T-helper 1 cell treated with Interleukin-12 subunit alpha and Interleukin-12 subunit beta and Interleukin-4 antibody, amounts not matched to agents 30 μg/mL and 1 μg/mL, for 36 hours (primary cell): ENCODE data around the gene KLLN.
A peak's percentile ranks its signal among the peaks of the same experiment; 100 is the strongest.
"Not testable (repeated sequence)": the region's sequence is repeated elsewhere in the genome, so short reads cannot be mapped to it uniquely, and the experiment has no call there.

Source experiments
- H3K27ac Mint-ChIP-seq: one replicate; pipeline ENCODE4 v1.8.0; 2021; ENCODE audit warnings: mild to moderate bottlenecking, mixed read lengths
- H3K27me3 Mint-ChIP-seq: one replicate; pipeline ENCODE4 v1.8.0; 2021; ENCODE audit warnings: low read depth, mixed read lengths
- H3K36me3 Mint-ChIP-seq: one replicate; pipeline ENCODE4 v1.8.0; 2021; ENCODE audit warnings: low read depth, mixed read lengths
- H3K4me1 Mint-ChIP-seq: one replicate; pipeline ENCODE4 v1.8.0; 2021; ENCODE audit warnings: low read depth, mixed read lengths
- H3K4me3 Mint-ChIP-seq: one replicate; pipeline ENCODE4 v1.8.0; 2021; ENCODE audit warnings: mild to moderate bottlenecking, moderate library complexity, mixed read lengths
- H3K9me3 Mint-ChIP-seq: one replicate; pipeline ENCODE4 v1.8.0; 2021; ENCODE audit warnings: mixed read lengths

Gene KLLN

GRCh38 chr10:87873656-87874055 lies 10.3 kb upstream of the KLLN start:
- H3K4me3 Mint-ChIP-seq, result no peak overlapping the region
- no peaks in the 10 kb centered on the region for H3K9me3 Mint-ChIP-seq
- H3K27me3 Mint-ChIP-seq, result no peaks in the 10 kb centered on the region
- peaks cover 24% of the 10 kb centered on the region for H3K4me1 Mint-ChIP-seq
- peaks cover 14% of the 10 kb centered on the region for H3K36me3 Mint-ChIP-seq
- no peak overlapping the region for H3K27ac Mint-ChIP-seq

- Mint-ChIP-seq H3K27ac (no peak overlapping the region), H3K36me3 (peaks cover 17% of the 10 kb centered on the region), H3K4me1 (peaks cover 29% of the 10 kb centered on the region), H3K9me3 (no peaks in the 10 kb centered on the region), H3K4me3 (no peak overlapping the region), H3K27me3 (no peaks in the 10 kb centered on the region)
Measured at GRCh38 chr10:87872828-87873227, 9.5 kb upstream of the KLLN start.

- H3K4me3 Mint-ChIP-seq, result no peak overlapping the region
- no peaks in the 10 kb centered on the region for H3K9me3 Mint-ChIP-seq
- H3K4me1 Mint-ChIP-seq, result peaks cover 43% of the 10 kb centered on the region
- no peak overlapping the region for H3K27ac Mint-ChIP-seq
- no peaks in the 10 kb centered on the region for H3K27me3 Mint-ChIP-seq
- peaks cover 31% of the 10 kb centered on the region for H3K36me3 Mint-ChIP-seq
Measured at GRCh38 chr10:87869773-87870551, 6.6 kb upstream of the KLLN start.

DNA sequence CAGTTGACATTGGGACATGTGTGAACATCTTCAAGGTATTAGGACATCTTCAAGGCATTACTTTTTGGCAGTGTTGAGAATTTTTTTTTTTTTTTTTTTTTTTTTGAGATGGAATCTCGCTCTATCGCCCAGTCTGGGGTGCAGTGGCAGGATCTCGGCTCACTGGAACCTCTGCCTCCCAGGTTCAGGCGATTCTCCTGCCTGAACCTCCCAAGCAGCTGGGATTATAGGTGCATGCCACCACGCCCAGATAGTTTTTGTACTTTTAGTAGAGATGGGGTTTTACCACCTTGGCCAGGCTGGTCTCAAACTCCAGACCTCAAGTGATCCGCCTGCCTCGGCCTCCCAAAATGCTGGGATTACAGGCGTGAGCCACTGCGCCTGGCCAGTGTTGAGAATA lies 5.8 kb upstream of the KLLN start:
- H3K27ac Mint-ChIP-seq, H3K27me3 Mint-ChIP-seq, H3K9me3 Mint-ChIP-seq: not testable (repeated sequence)
- Mint-ChIP-seq H3K36me3 (peaks cover 34% of the 10 kb centered on the region), H3K4me3 (peak overlapping the region; percentile 13), H3K4me1 (peaks cover 43% of the 10 kb centered on the region)

- Mint-ChIP-seq H3K27me3 (no peaks in the 10 kb centered on the region), H3K4me3 (peak overlapping the region; percentile 63), H3K9me3 (no peaks in the 10 kb centered on the region), H3K36me3 (peaks cover 34% of the 10 kb centered on the region), H3K27ac (no peak overlapping the region), H3K4me1 (peaks cover 39% of the 10 kb centered on the region)
Measured at GRCh38 chr10:87868277-87868676, 4.9 kb upstream of the KLLN start.

DNA sequence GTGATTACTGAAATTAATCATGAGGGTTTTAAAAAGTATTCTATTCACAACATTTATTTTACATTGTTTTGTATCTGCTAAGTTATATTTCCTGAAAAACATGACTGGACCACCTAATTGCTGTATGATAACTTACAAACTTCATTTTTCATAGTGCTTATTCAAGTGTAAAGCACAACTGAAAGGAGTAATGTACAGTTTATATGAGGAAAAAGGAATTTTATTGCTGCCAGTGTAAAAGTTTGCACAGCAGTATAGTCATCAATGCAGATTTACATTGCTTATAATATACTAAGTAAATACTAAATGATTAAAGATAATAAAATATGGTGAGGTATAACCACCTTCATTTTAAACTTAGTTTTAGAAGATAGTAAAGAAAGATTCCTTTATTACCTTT lies 4.1 kb upstream of the KLLN start:
- Mint-ChIP-seq H3K4me1 (peaks cover 42% of the 10 kb centered on the region), H3K9me3 (no peaks in the 10 kb centered on the region), H3K36me3 (peaks cover 34% of the 10 kb centered on the region), H3K4me3 (peak overlapping the region; percentile 70), H3K27me3 (no peaks in the 10 kb centered on the region), H3K27ac (no peak overlapping the region)

DNA sequence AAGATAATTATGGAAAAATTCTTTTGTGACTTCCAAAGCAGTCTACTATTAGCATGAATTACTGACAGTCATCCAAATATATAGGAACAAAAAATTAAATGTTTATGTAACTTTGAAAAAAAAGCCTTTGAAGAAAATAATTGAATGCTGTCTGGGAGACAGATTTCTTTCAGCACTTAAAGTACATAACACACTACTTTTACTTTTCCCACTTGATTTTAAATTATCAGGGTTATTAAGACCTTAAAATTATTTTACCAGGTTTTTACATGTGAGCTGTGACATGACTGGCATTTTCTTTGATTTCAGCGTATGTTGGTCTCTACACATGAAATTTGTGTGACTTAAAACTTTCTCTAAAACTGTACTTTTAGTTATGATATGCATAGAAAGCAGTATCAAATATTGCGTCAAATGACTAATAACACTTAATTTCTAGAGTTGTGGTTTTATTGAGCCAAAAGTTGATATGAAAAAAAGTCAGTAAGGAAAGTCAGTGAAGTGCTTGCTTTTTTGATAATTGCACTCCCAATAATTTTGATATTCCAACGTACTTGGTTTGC lies 3.2 kb upstream of the KLLN start:
- peaks cover 34% of the 10 kb centered on the region for H3K36me3 Mint-ChIP-seq
- H3K27me3 Mint-ChIP-seq, result peaks cover 2% of the 10 kb centered on the region
- H3K27ac Mint-ChIP-seq, result peak overlapping the region; percentile 43
- H3K9me3 Mint-ChIP-seq, result no peaks in the 10 kb centered on the region
- peaks cover 48% of the 10 kb centered on the region for H3K4me1 Mint-ChIP-seq
- H3K4me3 Mint-ChIP-seq, result peak overlapping the region; percentile 95

GRCh38 chr10:87865241-87865881 lies 2.0 kb upstream of the KLLN start:
- Mint-ChIP-seq H3K27me3 (peaks cover 4% of the 10 kb centered on the region), H3K9me3 (no peaks in the 10 kb centered on the region), H3K4me3 (peak overlapping the region; percentile 95), H3K27ac (peak overlapping the region; percentile 86), H3K4me1 (peaks cover 45% of the 10 kb centered on the region), H3K36me3 (peaks cover 27% of the 10 kb centered on the region)

DNA sequence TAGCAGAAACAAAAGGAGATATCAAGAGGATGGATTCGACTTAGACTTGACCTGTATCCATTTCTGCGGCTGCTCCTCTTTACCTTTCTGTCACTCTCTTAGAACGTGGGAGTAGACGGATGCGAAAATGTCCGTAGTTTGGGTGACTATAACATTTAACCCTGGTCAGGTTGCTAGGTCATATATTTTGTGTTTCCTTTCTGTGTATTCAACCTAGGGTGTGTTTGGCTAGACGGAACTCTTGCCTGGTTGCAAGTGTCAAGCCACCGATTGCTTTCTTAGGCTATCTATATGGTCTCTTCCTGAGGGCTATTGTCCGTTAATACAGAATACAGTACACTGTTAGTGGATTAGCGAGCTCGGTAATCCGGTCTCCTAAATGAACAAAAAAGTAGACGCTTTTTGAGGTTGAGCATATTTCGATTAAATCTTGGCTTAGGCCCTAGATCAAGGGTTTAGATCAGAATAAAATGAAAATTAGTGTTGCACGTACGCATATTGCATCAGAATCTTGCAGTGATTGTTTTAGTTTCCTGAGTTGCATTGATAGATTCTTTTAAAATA lies 1.2 kb upstream of the KLLN start:
- Mint-ChIP-seq H3K4me3 (peak overlapping the region; percentile 95), H3K27ac (peak overlapping the region; percentile 86), H3K9me3 (no peaks in the 10 kb centered on the region), H3K27me3 (peaks cover 4% of the 10 kb centered on the region), H3K4me1 (peaks cover 46% of the 10 kb centered on the region), H3K36me3 (peaks cover 27% of the 10 kb centered on the region)

GRCh38 chr10:87863951-87864495 lies 690 bp upstream of the KLLN start:
- Mint-ChIP-seq H3K27ac (peak overlapping the region; percentile 86), H3K36me3 (peaks cover 24% of the 10 kb centered on the region), H3K4me3 (peak overlapping the region; percentile 95), H3K4me1 (peaks cover 46% of the 10 kb centered on the region)
- not testable (repeated sequence) for H3K27me3 Mint-ChIP-seq, H3K9me3 Mint-ChIP-seq

- no peaks in the 10 kb centered on the region for H3K9me3 Mint-ChIP-seq
Measured at GRCh38 chr10:87862679-87863052, 667 bp downstream of the KLLN start.

DNA sequence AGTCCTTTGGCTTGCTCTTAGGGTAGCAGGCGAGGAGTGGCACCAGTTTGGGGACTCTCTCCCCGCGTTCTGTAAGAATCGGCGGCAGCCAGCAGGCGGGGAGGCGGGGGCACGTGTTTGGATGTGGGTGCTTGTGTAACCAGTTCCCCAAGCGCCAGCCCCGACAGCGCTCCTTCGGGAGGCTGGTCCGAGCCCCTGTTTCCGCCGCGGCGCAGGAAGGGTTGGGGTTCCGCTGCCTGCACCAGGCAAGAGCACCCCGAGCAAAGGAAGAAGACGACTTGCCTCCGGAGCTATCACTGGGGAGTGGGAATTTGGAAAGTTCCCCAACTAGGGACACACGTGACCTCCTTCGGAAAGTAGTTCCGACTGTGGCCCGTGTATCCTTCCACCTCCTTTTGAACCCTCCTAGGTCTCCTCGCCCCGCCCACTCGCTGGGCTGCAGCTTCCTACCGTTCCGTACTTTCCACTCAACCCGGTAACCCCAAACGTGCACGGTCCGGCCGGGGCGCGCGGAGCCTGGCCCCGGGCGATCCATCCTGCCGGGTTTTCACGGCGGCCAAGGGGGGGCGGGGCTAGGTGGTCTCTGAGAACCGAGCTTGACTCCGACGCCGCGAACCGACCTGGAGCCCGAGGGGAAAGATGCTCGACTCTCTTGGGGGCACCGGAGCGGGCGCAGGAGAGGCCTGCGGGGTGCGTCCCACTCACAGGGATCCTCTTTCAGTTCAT lies 1.2 kb downstream of the KLLN start:
- no peaks in the 10 kb centered on the region for H3K9me3 Mint-ChIP-seq
- peaks cover 17% of the 10 kb centered on the region for H3K36me3 Mint-ChIP-seq
- peak overlapping the region; percentile 97 for H3K4me3 Mint-ChIP-seq
- H3K27me3 Mint-ChIP-seq, result peaks cover 4% of the 10 kb centered on the region
- peaks cover 36% of the 10 kb centered on the region for H3K4me1 Mint-ChIP-seq
- peak overlapping the region; percentile 93 for H3K27ac Mint-ChIP-seq

More at GRCh38 chr10:87862679-87863052, 667 bp downstream of the KLLN start:
- H3K4me3 Mint-ChIP-seq, result peak overlapping the region; percentile 97
- peaks cover 38% of the 10 kb centered on the region for H3K4me1 Mint-ChIP-seq
- H3K27me3 Mint-ChIP-seq, result peaks cover 4% of the 10 kb centered on the region
- H3K27ac Mint-ChIP-seq, result peak overlapping the region; percentile 93
- peaks cover 17% of the 10 kb centered on the region for H3K36me3 Mint-ChIP-seq

DNA sequence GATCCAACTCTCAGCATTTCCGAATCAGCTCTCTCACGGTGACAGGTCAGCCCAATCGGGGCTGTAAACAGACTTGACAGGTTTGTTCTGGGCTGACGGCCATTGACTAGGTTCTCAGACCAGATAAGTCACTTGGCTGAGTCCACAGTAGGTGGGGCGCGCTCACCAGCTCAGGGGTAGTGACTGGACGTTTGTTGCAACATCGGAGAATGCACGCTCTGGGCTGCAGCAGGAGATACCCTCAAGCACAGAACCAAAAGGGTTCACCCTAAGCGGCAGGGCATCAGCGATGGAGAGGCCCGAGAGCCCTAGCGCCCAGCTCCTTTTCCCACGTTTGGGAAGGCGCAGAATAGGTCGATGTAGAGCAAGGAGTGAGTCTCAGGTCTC lies 1.8 kb downstream of the KLLN start:
- H3K27ac Mint-ChIP-seq, result peak overlapping the region; percentile 93
- no peaks in the 10 kb centered on the region for H3K9me3 Mint-ChIP-seq
- H3K36me3 Mint-ChIP-seq, result peaks cover 14% of the 10 kb centered on the region
- H3K4me1 Mint-ChIP-seq, result peaks cover 33% of the 10 kb centered on the region
- H3K4me3 Mint-ChIP-seq, result peak overlapping the region; percentile 97
- H3K27me3 Mint-ChIP-seq, result peaks cover 4% of the 10 kb centered on the region

GRCh38 chr10:87860816-87861403 lies 2.4 kb downstream of the KLLN start:
- Mint-ChIP-seq H3K9me3 (no peaks in the 10 kb centered on the region), H3K4me3 (peak overlapping the region; percentile 97), H3K36me3 (peaks cover 12% of the 10 kb centered on the region), H3K27ac (no peak overlapping the region), H3K27me3 (peaks cover 4% of the 10 kb centered on the region), H3K4me1 (peaks cover 29% of the 10 kb centered on the region)
